Measurements from ENCODE around the gene CBX2. TPM values are rescaled to one million over a fixed set of nuclear protein-coding genes. Genes with fewer than 3 reads are reported as not detected.
A peak's percentile ranks its signal among the peaks of the same experiment; 100 is the strongest.

Gene CBX2
- total RNA-seq, 4 donors from 2014 or later, result 2.4 to 5.9 (median 4.5) TPM

DNA sequence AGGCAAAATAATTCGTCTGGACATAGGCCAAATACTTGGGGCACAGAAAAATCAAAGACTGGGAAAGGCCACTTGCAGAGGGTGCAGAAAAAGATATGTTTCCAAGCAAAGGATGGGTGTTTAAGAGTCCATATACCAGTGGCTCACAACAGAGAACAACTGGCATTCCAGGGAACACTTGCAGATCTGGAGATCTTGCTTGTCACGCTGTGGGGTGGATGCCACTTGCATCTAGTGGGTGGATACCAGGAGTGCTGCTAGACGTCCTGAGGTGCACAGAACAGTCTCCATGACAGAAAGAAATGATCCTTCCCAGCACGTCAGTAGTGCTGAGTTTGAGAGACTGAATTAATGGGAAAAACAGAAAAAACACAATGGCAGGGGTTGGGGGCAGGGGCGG lies 10.5 kb downstream of the CBX2 start:
- Histone ChIP-seq H3K27me3 (peaks cover 14 to 87% of the 10 kb centered on the region in 2 donors), H3K4me1 (peaks cover 0 to 40% (median 23%) of the 10 kb centered on the region in 4 donors), H3K9me3 (no peaks in the 10 kb centered on the region), H3K27ac (no peak overlapping the region), H3K4me3 (no peak overlapping the region), H3K36me3 (peaks cover 0 to 23% (median 0%) of the 10 kb centered on the region in 3 donors)
- no peak for DNase-seq (ENCODE audit: low spot score in 2 of 2)
- WGBS, 2 donors, result 74 to 83% methylated on average over 5 of the region's 5 CpGs
- TF ChIP-seq EP300 (IDR thresholded peaks at IDR 0.05), result no peak
- no peak for TF ChIP-seq POLR2A (IDR thresholded peaks at IDR 0.05)
- TF ChIP-seq, protein P1, sequence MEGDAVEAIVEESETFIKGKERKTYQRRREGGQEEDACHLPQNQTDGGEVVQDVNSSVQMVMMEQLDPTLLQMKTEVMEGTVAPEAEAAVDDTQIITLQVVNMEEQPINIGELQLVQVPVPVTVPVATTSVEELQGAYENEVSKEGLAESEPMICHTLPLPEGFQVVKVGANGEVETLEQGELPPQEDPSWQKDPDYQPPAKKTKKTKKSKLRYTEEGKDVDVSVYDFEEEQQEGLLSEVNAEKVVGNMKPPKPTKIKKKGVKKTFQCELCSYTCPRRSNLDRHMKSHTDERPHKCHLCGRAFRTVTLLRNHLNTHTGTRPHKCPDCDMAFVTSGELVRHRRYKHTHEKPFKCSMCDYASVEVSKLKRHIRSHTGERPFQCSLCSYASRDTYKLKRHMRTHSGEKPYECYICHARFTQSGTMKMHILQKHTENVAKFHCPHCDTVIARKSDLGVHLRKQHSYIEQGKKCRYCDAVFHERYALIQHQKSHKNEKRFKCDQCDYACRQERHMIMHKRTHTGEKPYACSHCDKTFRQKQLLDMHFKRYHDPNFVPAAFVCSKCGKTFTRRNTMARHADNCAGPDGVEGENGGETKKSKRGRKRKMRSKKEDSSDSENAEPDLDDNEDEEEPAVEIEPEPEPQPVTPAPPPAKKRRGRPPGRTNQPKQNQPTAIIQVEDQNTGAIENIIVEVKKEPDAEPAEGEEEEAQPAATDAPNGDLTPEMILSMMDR (IDR thresholded peaks at IDR 0.05), result no peak

DNA sequence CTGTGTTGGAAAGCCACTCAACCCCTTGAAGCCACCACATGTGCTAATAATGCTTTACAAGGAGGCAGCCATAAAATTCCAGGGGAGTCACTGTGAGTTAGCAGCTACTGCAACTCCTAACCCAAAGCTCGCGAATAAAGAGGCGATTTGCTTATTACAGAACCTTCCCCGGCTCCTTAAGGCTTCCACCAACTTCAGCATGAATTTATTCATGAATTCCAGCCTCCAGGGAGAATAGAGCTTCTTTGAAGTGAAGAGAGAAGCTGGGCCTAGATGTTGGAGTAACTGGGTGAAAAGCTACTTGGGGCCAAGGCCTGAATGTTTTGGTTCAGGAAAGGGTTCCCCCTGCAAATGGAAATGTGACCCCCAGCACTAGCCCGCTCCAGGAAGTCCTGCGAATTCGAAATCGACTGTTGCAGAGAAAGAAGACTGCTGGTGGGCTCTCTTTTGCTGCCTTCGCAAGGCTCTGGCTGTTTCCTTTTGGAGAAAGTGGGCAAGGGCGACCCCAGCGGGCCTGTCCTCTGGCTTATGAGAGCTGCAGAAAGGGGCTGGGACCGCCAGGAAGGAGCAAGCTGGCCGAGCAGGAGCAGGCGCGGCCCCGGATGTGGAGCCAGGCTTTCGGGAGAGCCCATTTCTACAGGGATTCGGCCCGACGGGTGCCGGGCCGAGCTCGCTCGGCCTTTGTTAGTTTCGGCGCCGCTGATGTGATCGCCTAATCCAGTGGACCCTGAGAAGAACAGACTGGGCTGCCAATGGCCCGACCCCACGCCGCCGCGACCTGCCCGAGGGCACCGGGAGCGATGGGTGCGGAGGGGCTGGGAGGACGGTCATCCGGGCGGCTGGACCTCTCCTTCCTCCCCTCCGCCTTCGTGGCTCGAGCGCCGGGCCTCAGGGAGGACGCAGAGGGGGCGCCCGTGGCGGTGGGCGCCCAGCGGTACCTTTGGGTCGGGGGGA lies 11.3 kb downstream of the CBX2 start:
- peaks cover 14 to 95% of the 10 kb centered on the region in 2 donors for H3K27me3 ChIP-seq
- no peaks in the 10 kb centered on the region for H3K9me3 ChIP-seq
- 40 to 45% methylated on average over 16 to 30 of the region's 52 CpGs for WGBS, 2 donors
- no peak for DNase-seq (ENCODE audit: low spot score in 2 of 2)
- H3K36me3 ChIP-seq, result peaks cover 0 to 14% (median 0%) of the 10 kb centered on the region in 3 donors
- TF ChIP-seq EP300 (IDR thresholded peaks at IDR 0.05), result no peak
- TF ChIP-seq, protein P1 (IDR thresholded peaks at IDR 0.05), result no peak
- TF ChIP-seq POLR2A (IDR thresholded peaks at IDR 0.05), result no peak
- no peak overlapping the region for H3K27ac ChIP-seq
- H3K4me1 ChIP-seq, result peaks cover 0 to 44% (median 24%) of the 10 kb centered on the region in 4 donors
- peak overlapping the region in 1 of 4 donors; percentile 19 for H3K4me3 ChIP-seq

DNA sequence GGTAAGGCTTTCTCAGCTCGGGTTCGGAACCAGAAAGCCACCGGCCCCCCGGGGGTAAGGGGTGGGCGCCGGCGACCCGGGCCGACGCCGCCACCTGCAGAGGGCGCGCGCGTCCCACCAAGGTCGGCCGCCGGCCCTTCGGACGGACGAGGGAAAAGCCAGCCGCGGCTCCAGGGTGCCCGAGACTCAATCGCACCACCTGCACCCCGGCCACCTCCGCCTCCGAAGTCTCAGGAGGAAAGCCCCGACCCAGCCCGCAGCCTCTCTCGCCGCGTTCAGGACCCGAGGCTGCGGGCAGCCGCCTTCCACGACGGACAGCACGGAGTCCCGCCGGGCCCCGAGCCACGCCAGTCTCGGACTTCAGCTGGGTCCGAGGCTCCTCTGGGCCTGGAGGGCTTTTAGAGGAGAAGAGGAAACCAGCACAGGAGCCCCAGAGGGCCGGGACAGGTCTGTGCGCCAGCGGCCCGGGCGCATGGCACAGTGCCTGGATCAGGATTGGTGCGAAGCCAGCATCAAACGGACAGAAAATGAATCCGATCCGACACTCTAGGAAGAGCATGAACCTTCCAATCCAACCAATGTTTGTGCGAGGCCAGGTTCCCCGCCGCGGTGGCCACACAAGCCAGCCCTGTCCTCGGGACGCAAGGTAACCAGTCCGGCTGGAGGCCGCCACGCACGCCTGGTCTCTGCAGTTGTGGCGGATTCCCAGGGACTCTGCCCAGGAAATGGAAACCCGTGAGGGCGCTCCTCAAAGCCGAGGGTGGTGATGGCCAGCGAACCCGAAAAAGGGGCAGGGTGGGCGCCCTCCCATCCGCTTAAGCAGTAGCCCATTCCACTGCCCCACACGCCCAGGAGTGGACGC lies 12.2 kb downstream of the CBX2 start:
- 9 to 17% methylated on average over 24 to 72 of the region's 74 CpGs for WGBS, 2 donors
- Histone ChIP-seq H3K9me3 (no peaks in the 10 kb centered on the region), H3K27ac (no peak overlapping the region), H3K4me1 (peaks cover 0 to 44% (median 24%) of the 10 kb centered on the region in 4 donors), H3K4me3 (peak overlapping the region in 1 of 4 donors; percentile 19), H3K27me3 (peaks cover 14 to 98% of the 10 kb centered on the region in 2 donors), H3K36me3 (peaks cover 0 to 14% (median 0%) of the 10 kb centered on the region in 3 donors)
- TF ChIP-seq, protein P1 (IDR thresholded peaks at IDR 0.05), result peak; percentile 76 to 92 (median 88)
- TF ChIP-seq EP300 (IDR thresholded peaks at IDR 0.05), result no peak
- no peak for DNase-seq (ENCODE audit: low spot score in 2 of 2)

DNA sequence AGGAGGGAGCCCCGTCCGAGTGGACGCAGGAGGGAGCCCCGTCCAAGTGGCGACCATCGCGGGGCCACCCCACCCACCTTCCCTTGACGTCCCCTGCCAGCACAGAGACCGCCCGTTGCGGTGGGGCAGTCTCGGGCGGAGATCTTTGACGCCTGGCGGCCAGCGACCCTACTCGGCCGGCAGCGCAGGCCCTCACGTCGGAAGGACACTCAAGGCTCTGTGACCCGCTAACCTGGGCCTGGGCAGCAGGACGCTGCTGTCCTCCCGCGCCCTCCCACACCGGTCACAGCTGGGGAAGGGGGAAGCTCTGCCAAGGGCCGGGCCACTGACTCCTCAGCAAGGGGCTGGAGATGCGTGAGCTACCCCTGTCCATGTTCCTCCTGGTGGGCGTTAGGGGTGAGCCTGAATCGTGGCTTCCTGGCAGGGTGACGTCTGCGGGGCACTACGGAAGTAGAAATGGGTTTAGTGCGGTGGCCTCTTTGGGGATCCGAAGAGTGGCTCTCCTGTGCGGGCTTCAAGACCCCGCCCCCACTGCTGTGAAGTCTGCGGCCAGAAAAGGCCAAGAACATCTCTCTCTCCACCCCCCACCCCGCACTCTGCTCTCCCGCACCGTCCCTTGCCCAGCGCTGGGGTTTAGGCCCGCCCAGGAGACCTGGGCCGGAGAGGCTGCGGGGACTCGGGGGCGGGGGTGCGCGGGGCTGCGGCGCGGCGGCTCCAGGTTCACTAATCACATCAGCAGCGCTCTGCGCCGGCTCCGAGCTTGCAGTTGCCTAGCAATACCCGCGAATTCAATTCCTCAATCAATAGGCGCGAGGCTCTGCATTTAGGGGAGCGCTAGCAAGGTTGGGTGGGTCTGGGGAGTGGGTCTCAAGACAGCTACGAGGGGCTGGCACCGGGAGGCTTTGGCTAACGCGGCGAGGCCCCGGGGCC lies 13.1 kb downstream of the CBX2 start:
- WGBS, 2 donors, result 7 to 8% methylated on average over 36 to 54 of the region's 68 CpGs
- Histone ChIP-seq H3K4me3 (no peak overlapping the region), H3K9me3 (no peaks in the 10 kb centered on the region), H3K27ac (no peak overlapping the region), H3K27me3 (peaks cover 14 to 89% of the 10 kb centered on the region in 2 donors), H3K36me3 (peaks cover 0 to 10% (median 0%) of the 10 kb centered on the region in 3 donors), H3K4me1 (peaks cover 0 to 49% (median 27%) of the 10 kb centered on the region in 4 donors)
- TF ChIP-seq, protein P1 (IDR thresholded peaks at IDR 0.05), result no peak
- TF ChIP-seq EP300 (IDR thresholded peaks at IDR 0.05), result no peak
- no peak for TF ChIP-seq POLR2A (IDR thresholded peaks at IDR 0.05)
- DNase-seq (ENCODE audit: low spot score in 2 of 2), result no peak
